WTC11 (cell line): ENCODE data around the gene GSG1L. TPM values are rescaled to one million over a fixed set of nuclear protein-coding genes. Genes with fewer than 3 reads are reported as not detected.

Experiments used
- ATAC-seq: fragments of 200-7000 bp; cut with Tn5 transposase; 2 replicates; pipeline ENCODE4 v1.10.0; 2021; ENCODE audit warnings: mild to moderate bottlenecking, moderate library complexity
- CTCF ChIA-PET: fragments of 300-600 bp; sonication (Branson Sonifier 250); formaldehyde crosslinking; loops from one replicate; lab custom pipeline; 2021; ENCODE audit warnings: antibody characterized with exemption; lab: Charles Lee
- POLR2A ChIA-PET: fragments of 350-600 bp; sonication (Branson Sonifier 250); formaldehyde crosslinking; loops from one replicate; lab custom pipeline; 2021; ENCODE audit warnings: antibody characterized with exemption; lab: Charles Lee
- DNase-seq: peaks from one replicate; pipeline ENCODE4 v3.0.0; 2021; ENCODE audit warnings: low spot score
- H3K27ac Mint-ChIP-seq: 2 replicates; pipeline ENCODE4 v1.8.0; 2021; ENCODE audit warnings: mixed read lengths
- H3K27me3 Mint-ChIP-seq: 2 replicates; pipeline ENCODE4 v1.8.0; 2021; ENCODE audit warnings: low read depth, mild to moderate bottlenecking, moderate library complexity, mixed read lengths
- H3K36me3 Mint-ChIP-seq: 2 replicates; pipeline ENCODE4 v1.8.0; 2021; ENCODE audit warnings: mixed read lengths
- H3K4me1 Mint-ChIP-seq: 2 replicates; pipeline ENCODE4 v1.8.0; 2022; ENCODE audit warnings: mixed read lengths
- H3K4me3 Mint-ChIP-seq: 2 replicates; pipeline ENCODE4 v1.8.0; 2021; ENCODE audit warnings: mild to moderate bottlenecking, moderate library complexity, mixed read lengths
- H3K9me3 Mint-ChIP-seq: 2 replicates; pipeline ENCODE4 v1.8.0; 2021; ENCODE audit warnings: mixed read lengths
- AR ChIP-seq: fragments of 250-450 bp; sonication (Bioruptor Pico); IDR thresholded peaks from 2 replicates; pipeline ENCODE4 v1.9.0; 2021; ENCODE audit warnings: mild to moderate bottlenecking
- CREM ChIP-seq: sonication (generic); formaldehyde crosslinking; IDR thresholded peaks from 2 replicates; pipeline ENCODE4 v1.8.1; 2022; ENCODE audit warnings: mild to moderate bottlenecking, missing genetic modification reagents, moderate library complexity
- EMX1 ChIP-seq: fragments of 250-450 bp; sonication (Bioruptor Pico); IDR thresholded peaks from 2 replicates; pipeline ENCODE4 v1.8.0; 2021; ENCODE audit warnings: mild to moderate bottlenecking
- GABPB1 ChIP-seq: sonication (generic); formaldehyde crosslinking; IDR thresholded peaks from 2 replicates; pipeline ENCODE4 v1.8.1; 2023; ENCODE audit warnings: mild to moderate bottlenecking, missing genetic modification reagents
- HMGA2 ChIP-seq: fragments of 250-450 bp; sonication (Bioruptor Pico); IDR thresholded peaks from 2 replicates; pipeline ENCODE4 v1.4.0; 2021; ENCODE audit warnings: mild to moderate bottlenecking, moderate library complexity
- IRF1 ChIP-seq: sonication (generic); formaldehyde crosslinking; IDR thresholded peaks from 2 replicates; pipeline ENCODE4 v1.8.0; 2023; ENCODE audit warnings: missing genetic modification reagents
- KAT7 ChIP-seq: sonication (generic); formaldehyde crosslinking; IDR thresholded peaks from 2 replicates; pipeline ENCODE4 v1.8.1; 2023; ENCODE audit warnings: missing genetic modification reagents, mild to moderate bottlenecking, borderline replicate concordance
- MLX ChIP-seq: sonication (generic); formaldehyde crosslinking; IDR thresholded peaks from 2 replicates; pipeline ENCODE4 v1.8.1; 2023; ENCODE audit warnings: mild to moderate bottlenecking, missing genetic modification reagents, moderate library complexity
- MYBL2 ChIP-seq: sonication (generic); formaldehyde crosslinking; IDR thresholded peaks from 2 replicates; pipeline ENCODE4 v1.8.1; 2023; ENCODE audit warnings: mild to moderate bottlenecking, moderate library complexity, missing genetic modification reagents
- NFATC4 ChIP-seq: fragments of 250-450 bp; sonication (Bioruptor Pico); IDR thresholded peaks from 2 replicates; pipeline ENCODE4 v1.9.0; 2021; ENCODE audit warnings: mild to moderate bottlenecking
- RELA ChIP-seq: sonication (generic); formaldehyde crosslinking; IDR thresholded peaks from 2 replicates; pipeline ENCODE4 v1.8.1; 2022; ENCODE audit warnings: missing genetic modification reagents, mild to moderate bottlenecking, borderline replicate concordance
- STAT6 ChIP-seq: sonication (generic); formaldehyde crosslinking; conservative IDR thresholded peaks from 2 replicates; pipeline ENCODE4 v1.8.1; 2023; ENCODE audit warnings: mild to moderate bottlenecking, low read depth, missing genetic modification reagents, moderate library complexity
- TCF7 ChIP-seq: sonication (generic); formaldehyde crosslinking; IDR thresholded peaks from 2 replicates; pipeline ENCODE4 v1.8.0; 2022; ENCODE audit warnings: mild to moderate bottlenecking, low read depth, missing genetic modification reagents, moderate library complexity
- ZNF138 ChIP-seq: sonication (generic); formaldehyde crosslinking; conservative IDR thresholded peaks from 2 replicates; pipeline ENCODE4 v1.8.1; 2022; ENCODE audit warnings: mild to moderate bottlenecking, moderate library complexity, missing genetic modification reagents
- ZNF425 ChIP-seq: fragments of 250-450 bp; sonication (Bioruptor Pico); conservative IDR thresholded peaks from 2 replicates; pipeline ENCODE4 v1.9.0; 2021; ENCODE audit warnings: mild to moderate bottlenecking
- total RNA-seq: library from RNA; stranded (reverse); gene quantifications from 3 replicates; pipeline ENCODE4 v1.2.3, GENCODE V29; 2021

The GSG1L gene
- total RNA-seq, 1 experiment from 2014 or later, result 0.28 TPM

- no peak for TF ChIP-seq TCF7 (CRISPR knock-in tag)
- no peak for TF ChIP-seq RELA (CRISPR knock-in tag)
- TF ChIP-seq CREM, result no peak
- no peak for TF ChIP-seq STAT6 (CRISPR knock-in tag)
- TF ChIP-seq MYBL2, result no peak
- TF ChIP-seq AR (CRISPR knock-in tag), result no peak
Observed at GRCh38 chr16:27806388-27806787, 257.1 kb downstream of the GSG1L start (continued).

GRCh38 chr16:27805828-27806351 is 257.6 kb downstream of the GSG1L start:
- H3K27ac Mint-ChIP-seq, result peak overlapping the region; percentile 32; the same call in 1 of the 2 replicates
- peak; percentile 34 for ATAC-seq
- POLR2A ChIA-PET, result no interaction called here

More at GRCh38 chr16:27805828-27806351, 257.6 kb downstream of the GSG1L start:
- CTCF ChIA-PET, result interaction anchor here (2.7 kb wide), 1 partner anchor 26 kb away, joined by 12 read pairs; no protein-coding TSS in a partner anchor
- no peaks in the 10 kb centered on the region for H3K27me3 Mint-ChIP-seq
- peaks cover 10% of the 10 kb centered on the region for H3K4me1 Mint-ChIP-seq
- DNase-seq, result no peak
- no peaks in the 10 kb centered on the region for H3K36me3 Mint-ChIP-seq
- peaks cover 10% of the 10 kb centered on the region for H3K9me3 Mint-ChIP-seq
- H3K4me3 Mint-ChIP-seq, result no peak overlapping the region
- TF ChIP-seq HMGA2 (CRISPR knock-in tag), result no peak
- no peak for TF ChIP-seq MLX
- no peak for TF ChIP-seq EMX1 (CRISPR knock-in tag)
- TF ChIP-seq ZNF138 (CRISPR knock-in tag), result no peak
- TF ChIP-seq ZNF425 (CRISPR knock-in tag), result no peak
- no peak for TF ChIP-seq KAT7 (CRISPR knock-in tag)
- TF ChIP-seq GABPB1 (CRISPR knock-in tag), result no peak
- TF ChIP-seq NFATC4 (CRISPR knock-in tag), result no peak
- TF ChIP-seq IRF1 (CRISPR knock-in tag), result no peak
